ENCODE measurements around the gene FKBP1B. TPM values are rescaled to one million over a fixed set of nuclear protein-coding genes. Genes with fewer than 3 reads are reported as not detected.

FKBP1B gene
- total RNA-seq, 1 experiment from 2014 or later, result 2.1 TPM

DNA sequence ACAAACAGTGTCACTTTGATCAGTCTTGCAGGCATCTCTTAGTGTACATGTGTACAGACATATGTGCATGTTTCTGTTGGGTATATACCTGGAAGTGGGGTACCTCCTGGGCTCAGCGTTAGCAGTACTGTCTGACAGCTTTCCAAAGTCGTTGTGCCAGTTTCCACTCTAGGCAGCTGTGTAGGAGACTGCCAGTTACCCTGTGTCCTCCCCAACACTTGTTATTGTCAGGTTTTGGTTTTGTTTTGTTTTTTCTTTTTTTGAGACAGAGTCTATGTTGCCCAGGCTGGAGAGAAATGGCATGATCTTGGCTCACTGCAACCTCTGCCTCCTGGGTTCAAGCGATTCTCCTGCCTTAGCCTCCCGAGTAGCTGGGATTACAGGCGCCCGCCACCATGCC is 6.2 kb downstream of the FKBP1B start:
- Histone ChIP-seq H3K4me1 (ENCODE audit: insufficient read depth, low read length) (no peaks in the 10 kb centered on the region), H3K9ac (ENCODE audit: low read length) (no peak overlapping the region), H3K36me3 (ENCODE audit: low read depth, low read length) (no peaks in the 10 kb centered on the region), H3K27me3 (ENCODE audit: low read length) (no peaks in the 10 kb centered on the region), H3K4me2 (ENCODE audit: low read length) (no peak overlapping the region), H3K27ac (ENCODE audit: low read length) (no peak overlapping the region), H2AFZ (ENCODE audit: low read length) (no peak overlapping the region), H3K4me3 (ENCODE audit: low read length) (no peak overlapping the region), H3K9me3 (ENCODE audit: low read length) (no peaks in the 10 kb centered on the region), H3K9me2 (replicated peaks; ENCODE audit: low read length) (no peaks in the 10 kb centered on the region), H4K20me1 (ENCODE audit: low read length) (no peaks in the 10 kb centered on the region), H3F3A (ENCODE audit: low read length, unreplicated experiment) (no peaks in the 10 kb centered on the region), H3K79me2 (ENCODE audit: low read length) (no peaks in the 10 kb centered on the region)
- intact Hi-C loops (cut with micrococcal nuclease), result no loop called here
- ATAC-seq (no peak), DNase-seq (no peak)
- BruUV-seq (replicated peaks), result no TSS peak
- TF ChIP-seq EZH2 (IDR thresholded peaks at IDR 0.05; ENCODE audit: low read length, unreplicated experiment) (no peak), EZH2phosphoT487 (IDR thresholded peaks at IDR 0.05; ENCODE audit: borderline replicate concordance, low read length) (no peak)
- TF ChIP-seq, protein P1, sequence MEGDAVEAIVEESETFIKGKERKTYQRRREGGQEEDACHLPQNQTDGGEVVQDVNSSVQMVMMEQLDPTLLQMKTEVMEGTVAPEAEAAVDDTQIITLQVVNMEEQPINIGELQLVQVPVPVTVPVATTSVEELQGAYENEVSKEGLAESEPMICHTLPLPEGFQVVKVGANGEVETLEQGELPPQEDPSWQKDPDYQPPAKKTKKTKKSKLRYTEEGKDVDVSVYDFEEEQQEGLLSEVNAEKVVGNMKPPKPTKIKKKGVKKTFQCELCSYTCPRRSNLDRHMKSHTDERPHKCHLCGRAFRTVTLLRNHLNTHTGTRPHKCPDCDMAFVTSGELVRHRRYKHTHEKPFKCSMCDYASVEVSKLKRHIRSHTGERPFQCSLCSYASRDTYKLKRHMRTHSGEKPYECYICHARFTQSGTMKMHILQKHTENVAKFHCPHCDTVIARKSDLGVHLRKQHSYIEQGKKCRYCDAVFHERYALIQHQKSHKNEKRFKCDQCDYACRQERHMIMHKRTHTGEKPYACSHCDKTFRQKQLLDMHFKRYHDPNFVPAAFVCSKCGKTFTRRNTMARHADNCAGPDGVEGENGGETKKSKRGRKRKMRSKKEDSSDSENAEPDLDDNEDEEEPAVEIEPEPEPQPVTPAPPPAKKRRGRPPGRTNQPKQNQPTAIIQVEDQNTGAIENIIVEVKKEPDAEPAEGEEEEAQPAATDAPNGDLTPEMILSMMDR (conservative IDR thresholded peaks at IDR 0.05; ENCODE audit: low read depth, low read length), result no peak
- CTCF ChIA-PET, result no interaction called here
- POLR2A ChIA-PET (ENCODE audit: unreplicated experiment), result no interaction called here

DNA sequence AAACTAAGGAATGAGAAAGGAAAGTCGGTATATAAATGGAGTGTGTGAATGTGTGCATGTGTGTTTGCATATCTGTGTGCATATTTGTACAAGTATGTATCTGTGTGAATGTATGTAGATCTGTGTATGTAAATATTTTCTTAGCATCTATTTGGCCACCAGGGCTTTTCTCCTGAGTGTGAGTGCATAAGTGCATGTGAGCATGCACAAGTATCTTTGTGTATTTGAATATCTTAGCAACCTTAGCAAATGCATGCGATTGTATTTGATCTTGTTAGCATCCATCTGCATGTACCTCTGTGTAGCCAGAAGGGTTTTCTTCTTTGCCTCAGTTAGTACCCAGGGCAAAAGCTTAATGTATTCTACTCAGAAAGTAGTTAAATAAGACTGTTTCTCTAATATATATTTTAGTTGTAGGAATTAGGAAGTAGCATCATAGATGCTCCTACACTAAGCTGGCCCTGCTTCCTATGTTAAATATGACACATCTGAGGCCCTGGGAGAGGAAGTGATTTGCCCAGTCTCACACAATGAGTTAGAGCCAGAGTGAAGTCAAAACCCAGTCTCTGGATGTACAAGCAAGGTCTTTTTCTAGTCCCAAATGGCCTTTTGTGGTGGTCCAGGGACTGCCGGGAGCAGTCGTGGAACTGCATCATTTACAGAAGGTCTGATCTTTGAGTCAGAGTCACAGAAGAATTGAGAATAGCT is 9.2 kb downstream of the FKBP1B start:
- Histone ChIP-seq H3K4me1 (ENCODE audit: insufficient read depth, low read length) (no peaks in the 10 kb centered on the region), H3K9me2 (replicated peaks; ENCODE audit: low read length) (no peaks in the 10 kb centered on the region), H3K4me3 (ENCODE audit: low read length) (no peak overlapping the region), H3K9me3 (ENCODE audit: low read length) (no peaks in the 10 kb centered on the region), H3K79me2 (ENCODE audit: low read length) (no peaks in the 10 kb centered on the region), H4K20me1 (ENCODE audit: low read length) (no peaks in the 10 kb centered on the region), H3K27me3 (ENCODE audit: low read length) (no peaks in the 10 kb centered on the region), H2AFZ (ENCODE audit: low read length) (no peak overlapping the region), H3K9ac (ENCODE audit: low read length) (no peak overlapping the region), H3K36me3 (ENCODE audit: low read depth, low read length) (no peaks in the 10 kb centered on the region), H3K4me2 (ENCODE audit: low read length) (no peak overlapping the region), H3K27ac (ENCODE audit: low read length) (no peak overlapping the region), H3F3A (ENCODE audit: low read length, unreplicated experiment) (no peaks in the 10 kb centered on the region)
- no TSS peak for BruUV-seq (replicated peaks)
- DNase-seq (no peak), ATAC-seq (no peak)
- TF ChIP-seq, protein P1 (conservative IDR thresholded peaks at IDR 0.05; ENCODE audit: low read depth, low read length), result no peak
- intact Hi-C loops (cut with micrococcal nuclease), result no loop called here
- CTCF ChIA-PET, result no interaction called here
- POLR2A ChIA-PET (ENCODE audit: unreplicated experiment), result no interaction called here

DNA sequence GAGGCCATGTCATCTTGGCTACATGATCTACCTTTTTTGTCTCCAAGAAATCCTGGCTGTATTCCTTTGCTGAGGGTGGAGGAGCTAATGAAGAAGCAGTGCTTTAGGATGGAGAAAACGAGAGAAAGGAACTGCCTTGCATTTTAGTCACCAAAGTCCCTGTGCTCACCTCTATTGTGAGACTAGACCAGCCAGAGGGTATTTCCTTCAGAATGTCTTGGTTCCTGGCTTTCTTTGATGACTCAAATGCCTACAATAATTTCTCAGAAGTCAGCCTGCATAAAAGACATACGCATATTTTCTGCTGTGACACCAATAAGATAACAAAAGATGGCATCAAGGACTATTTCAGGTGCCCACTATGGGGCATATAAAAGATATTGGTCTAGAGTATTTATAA is 15.8 kb downstream of the FKBP1B start:
- Histone ChIP-seq H3K4me1 (ENCODE audit: insufficient read depth, low read length) (no peaks in the 10 kb centered on the region), H3K79me2 (ENCODE audit: low read length) (no peaks in the 10 kb centered on the region), H3K36me3 (ENCODE audit: low read depth, low read length) (peaks cover 15% of the 10 kb centered on the region), H3K4me2 (ENCODE audit: low read length) (no peak overlapping the region), H3K9me2 (replicated peaks; ENCODE audit: low read length) (no peaks in the 10 kb centered on the region), H3K27ac (ENCODE audit: low read length) (no peak overlapping the region), H4K20me1 (ENCODE audit: low read length) (no peaks in the 10 kb centered on the region), H3K9ac (ENCODE audit: low read length) (no peak overlapping the region), H3K9me3 (ENCODE audit: low read length) (no peaks in the 10 kb centered on the region), H2AFZ (ENCODE audit: low read length) (no peak overlapping the region), H3K27me3 (ENCODE audit: low read length) (no peaks in the 10 kb centered on the region), H3F3A (ENCODE audit: low read length, unreplicated experiment) (no peaks in the 10 kb centered on the region), H3K4me3 (ENCODE audit: low read length) (no peak overlapping the region)
- intact Hi-C loops (cut with micrococcal nuclease), result no loop called here
- no TSS peak for BruUV-seq (replicated peaks)
- ATAC-seq (no peak), DNase-seq (no peak)
- POLR2A ChIA-PET (ENCODE audit: unreplicated experiment), result no interaction called here
- CTCF ChIA-PET, result no interaction called here
- TF ChIP-seq EZH2phosphoT487 (IDR thresholded peaks at IDR 0.05; ENCODE audit: borderline replicate concordance, low read length), result no peak
- TF ChIP-seq, protein P1 (conservative IDR thresholded peaks at IDR 0.05; ENCODE audit: low read depth, low read length), result no peak
- TF ChIP-seq EZH2 (IDR thresholded peaks at IDR 0.05; ENCODE audit: low read length, unreplicated experiment), result no peak

Data from PC-3 (cell line).